ENCODE data around the gene ABCG1.

ABCG1 gene

GRCh38 chr21:42214921-42215320 lies 4.0 kb upstream of the ABCG1 start:
- DNase-seq = no peak

GRCh38 chr21:42215942-42216725 lies 2.8 kb upstream of the ABCG1 start:
- no peak for DNase-seq

- DNase-seq = no peak
Measured at GRCh38 chr21:42216726-42217572, 2.0 kb upstream of the ABCG1 start.

GRCh38 chr21:42219606-42220137 lies 732 bp downstream of the ABCG1 start:
- peak; percentile 67 for DNase-seq

- DNase-seq = peak; percentile 78
Measured at GRCh38 chr21:42220138-42220701, 1.3 kb downstream of the ABCG1 start.

GRCh38 chr21:42221581-42222345 lies 2.8 kb downstream of the ABCG1 start:
- DNase-seq = no peak

- DNase-seq = no peak
Measured at GRCh38 chr21:42222386-42222785, 3.4 kb downstream of the ABCG1 start.

- DNase-seq = no peak
Measured at GRCh38 chr21:42222821-42223390, 4.0 kb downstream of the ABCG1 start.

- DNase-seq = no peak
Measured at GRCh38 chr21:42223826-42224575, 5.1 kb downstream of the ABCG1 start.

GRCh38 chr21:42225042-42225441 lies 6.1 kb downstream of the ABCG1 start:
- DNase-seq = no peak

- no peak for DNase-seq
Measured at GRCh38 chr21:42225571-42226155, 6.7 kb downstream of the ABCG1 start.

- DNase-seq = no peak
Measured at GRCh38 chr21:42226626-42227025, 7.7 kb downstream of the ABCG1 start.

GRCh38 chr21:42227909-42228708 lies 9.2 kb downstream of the ABCG1 start:
- peak; percentile 90 for DNase-seq

GRCh38 chr21:42228709-42229220 lies 9.8 kb downstream of the ABCG1 start:
- no peak for DNase-seq

GRCh38 chr21:42229676-42230075 lies 10.7 kb downstream of the ABCG1 start:
- DNase-seq = no peak

- DNase-seq = no peak
Measured at GRCh38 chr21:42230178-42230577, 11.2 kb downstream of the ABCG1 start.

GRCh38 chr21:42230636-42231035 lies 11.7 kb downstream of the ABCG1 start:
- no peak for DNase-seq

- DNase-seq = peak; percentile 12
Measured at GRCh38 chr21:42231756-42232155, 12.8 kb downstream of the ABCG1 start.

- no peak for DNase-seq
Measured at GRCh38 chr21:42232176-42232825, 13.4 kb downstream of the ABCG1 start.
